ENCODE measurements around the gene NUDC. TPM values are rescaled to one million over a fixed set of nuclear protein-coding genes. Genes with fewer than 3 reads are reported as not detected.

Gene NUDC
- total RNA-seq, 1 experiment from 2014 or later: 118 TPM

GRCh38 chr1:26965628-26966027, 44.1 kb downstream of the NUDC start:
- H3K79me1 ChIP-seq (ENCODE audit: insufficient read depth, low read depth, low read length, poor library complexity, severe bottlenecking): no peaks in the 10 kb centered on the region
- no peak overlapping the region for H3K4me2 ChIP-seq (ENCODE audit: insufficient read depth, insufficient read length, low read length)
- no peak for TF ChIP-seq CTCF (conservative IDR thresholded peaks at IDR 0.05)
- no peak overlapping the region for H4K91ac ChIP-seq (ENCODE audit: insufficient read length, low read depth, low read length)
- WGBS (ENCODE audit: extremely low coverage, insufficient read length, low lambda C conversion rate): no CpG with 5 or more reads among the region's 9 CpGs
- H3K23me2 ChIP-seq (ENCODE audit: insufficient read length, low read depth, low read length, poor library complexity, severe bottlenecking): peaks cover 3% of the 10 kb centered on the region
- H3K4me1 Mint-ChIP-seq: peaks cover 9 to 12% of the 10 kb centered on the region in 2 experiments
- H2AFZ ChIP-seq (ENCODE audit: low read length): no peak overlapping the region
- no peaks in the 10 kb centered on the region; a peak in 1 of 5 replicates for H3K9me3 Mint-ChIP-seq
- no peak overlapping the region; a peak in 1 of 7 replicates for H3K27ac Mint-ChIP-seq
- peaks cover 4% of the 10 kb centered on the region; the same call in 1 of the 2 replicates for H3K4me1 ChIP-seq (ENCODE audit: insufficient read depth, low read length)
- 0 out of 2 replicates have a peak, but pooled peaks cover 2% of the 10 kb centered on the region for H3K79me2 ChIP-seq (ENCODE audit: insufficient read depth, low read length)
- no peak overlapping the region for H3K18ac ChIP-seq (ENCODE audit: insufficient read length, low read depth, low read length)
- 0 out of 5 replicates have a peak overlapping the region, but pooled peaks of 1 of the 2 experiments have one; percentile 12 for H3K4me3 Mint-ChIP-seq
- no peak overlapping the region for H3K27ac ChIP-seq (ENCODE audit: insufficient read length, low read depth, low read length)
- H3K27me3 Mint-ChIP-seq (ENCODE audit: low read depth): peaks cover 8% of the 10 kb centered on the region
- no peak overlapping the region for H4K8ac ChIP-seq (replicated peaks; ENCODE audit: insufficient read length, low read depth, low read length)
- H3K27me3 ChIP-seq (ENCODE audit: insufficient read depth, low read length): no peaks in the 10 kb centered on the region; the same call in 1 of the 2 replicates
- no peak overlapping the region for H2BK5ac ChIP-seq (ENCODE audit: insufficient read length, low read length)
- H3K36me3 Mint-ChIP-seq (ENCODE audit: insufficient read depth in 1 of 3, low read depth in 3 of 3): no peaks in the 10 kb centered on the region
- no peak overlapping the region for H4K5ac ChIP-seq (ENCODE audit: insufficient read length, low read depth, low read length)
- H3K56ac ChIP-seq (ENCODE audit: insufficient read length, low read depth, low read length): no peak overlapping the region
- no peak overlapping the region for H2BK120ac ChIP-seq (ENCODE audit: low read depth, low read length, poor library complexity, severe bottlenecking)
- H3K4ac ChIP-seq (ENCODE audit: low read depth, low read length): no peak overlapping the region
- H3K9ac ChIP-seq (ENCODE audit: extremely low read depth, insufficient read length, low read length): no peak overlapping the region
- no peak overlapping the region for H3K14ac ChIP-seq (ENCODE audit: insufficient read depth, low read length)
- no peaks in the 10 kb centered on the region for H3K9me3 ChIP-seq (ENCODE audit: control insufficient read depth, low read depth, low read length)
- no peak overlapping the region for H3K23ac ChIP-seq (ENCODE audit: insufficient read length, low read depth, low read length)
- no peak overlapping the region for H2AK5ac ChIP-seq (ENCODE audit: insufficient read length, low read length)
- H2BK20ac ChIP-seq (ENCODE audit: low read depth, low read length, poor library complexity, severe bottlenecking): no peak overlapping the region
- no peak overlapping the region for H3T11ph ChIP-seq (ENCODE audit: low read length)
- no peak for DNase-seq
- no peaks in the 10 kb centered on the region for H4K20me1 ChIP-seq (ENCODE audit: control insufficient read depth, insufficient read depth, insufficient read length)
- H2BK12ac ChIP-seq (ENCODE audit: insufficient read length, low read depth, low read length): no peak overlapping the region
- no peak overlapping the region for H2BK15ac ChIP-seq (ENCODE audit: low read depth, low read length)
